HG03060 (cell line): ENCODE results near the gene MBD4.
"Not testable (repeated sequence)": the region's sequence is repeated elsewhere in the genome, so short reads cannot be mapped to it uniquely, and the experiment has no call there.

ENCODE experiments used
- ATAC-seq: cut with Tn5 transposase; IDR thresholded peaks from one replicate; pipeline ENCODE4 v1.9.1; 2021; ENCODE audit warnings: low read depth, moderate number of reproducible peaks; ENCODE audit not compliant: unreplicated experiment

Gene MBD4

GRCh38 chr3:129413687-129414506 is 25.9 kb downstream of the MBD4 start:
- ATAC-seq: peak; percentile 89

GRCh38 chr3:129413238-129413637 is 26.5 kb downstream of the MBD4 start:
- ATAC-seq: not testable (repeated sequence)

- ATAC-seq: no peak
Observed at GRCh38 chr3:129412542-129413198, 27.1 kb downstream of the MBD4 start.

- no peak for ATAC-seq
Observed at GRCh38 chr3:129410971-129411370, 28.8 kb downstream of the MBD4 start.

- ATAC-seq: no peak
Observed at GRCh38 chr3:129409541-129409940, 30.2 kb downstream of the MBD4 start.

GRCh38 chr3:129404610-129405009 is 35.1 kb downstream of the MBD4 start:
- no peak for ATAC-seq

GRCh38 chr3:129404130-129404529 is 35.6 kb downstream of the MBD4 start:
- no peak for ATAC-seq

- no peak for ATAC-seq
Observed at GRCh38 chr3:129403450-129403849, 36.3 kb downstream of the MBD4 start.

GRCh38 chr3:129402616-129403015 is 37.1 kb downstream of the MBD4 start:
- no peak for ATAC-seq

GRCh38 chr3:129402210-129402609 is 37.5 kb downstream of the MBD4 start:
- no peak for ATAC-seq

GRCh38 chr3:129399895-129400357 is 39.8 kb downstream of the MBD4 start:
- no peak for ATAC-seq

GRCh38 chr3:129399145-129399894 is 40.4 kb downstream of the MBD4 start:
- peak; percentile 81 for ATAC-seq

GRCh38 chr3:129398803-129399144 is 41.0 kb downstream of the MBD4 start:
- ATAC-seq: no peak

GRCh38 chr3:129393760-129394564 is 45.8 kb downstream of the MBD4 start:
- not testable (repeated sequence) for ATAC-seq

GRCh38 chr3:129393271-129393670 is 46.5 kb downstream of the MBD4 start:
- ATAC-seq: no peak

GRCh38 chr3:129392106-129392887 is 47.5 kb downstream of the MBD4 start:
- ATAC-seq: not testable (repeated sequence)

GRCh38 chr3:129391583-129391982 is 48.2 kb downstream of the MBD4 start:
- not testable (repeated sequence) for ATAC-seq

GRCh38 chr3:129389572-129389937 is 50.2 kb downstream of the MBD4 start:
- no peak for ATAC-seq

- not testable (repeated sequence) for ATAC-seq
Observed at GRCh38 chr3:129388791-129389571, 50.8 kb downstream of the MBD4 start.
